8988T (cell line): ENCODE results near the gene STAMBP.
"Not testable (repeated sequence)": the region's sequence is repeated elsewhere in the genome, so short reads cannot be mapped to it uniquely, and the experiment has no call there.

Source experiments
- DNase-seq: peaks from one replicate; pipeline ENCODE4 v3.0.0; 2011

STAMBP gene

DNA sequence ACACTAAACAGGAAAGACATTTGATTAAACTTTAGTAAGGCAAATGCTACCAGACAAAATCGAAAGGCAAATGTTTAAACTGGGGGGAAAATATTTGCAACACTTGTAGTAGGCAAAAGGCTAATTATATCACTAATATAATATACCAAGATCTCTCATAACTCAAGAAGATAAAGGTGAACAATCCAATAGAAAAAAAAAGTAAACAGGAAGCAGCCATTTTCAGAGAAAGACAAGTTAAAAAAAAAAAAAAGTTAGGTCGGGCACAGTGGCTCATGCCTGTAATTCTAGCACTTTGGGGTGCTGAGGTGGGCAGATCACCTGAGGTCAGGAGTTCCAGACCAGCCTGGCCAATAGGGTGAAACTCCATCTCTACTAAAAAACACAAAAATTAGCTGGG is 59.6 kb downstream of the STAMBP start:
- DNase-seq = no peak

DNA sequence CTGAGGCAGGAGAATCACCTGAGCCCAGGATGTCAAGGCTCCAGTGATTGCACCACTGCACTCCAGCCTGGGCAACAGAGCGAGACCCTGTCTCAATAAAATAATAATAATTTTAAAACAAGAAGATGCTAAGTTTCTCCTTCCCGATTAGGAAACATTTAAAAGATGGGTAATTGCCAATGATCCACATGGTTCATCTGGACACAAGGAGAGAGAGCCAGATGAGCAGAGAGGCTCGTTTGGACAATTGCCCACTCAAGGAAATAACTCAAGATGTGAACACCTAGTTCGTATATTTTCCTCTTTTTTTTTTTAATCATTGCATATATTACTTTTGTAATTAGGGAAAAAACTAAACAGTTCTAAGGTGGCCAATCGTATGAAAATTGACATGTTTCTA is 60.4 kb downstream of the STAMBP start:
- DNase-seq = no peak

DNA sequence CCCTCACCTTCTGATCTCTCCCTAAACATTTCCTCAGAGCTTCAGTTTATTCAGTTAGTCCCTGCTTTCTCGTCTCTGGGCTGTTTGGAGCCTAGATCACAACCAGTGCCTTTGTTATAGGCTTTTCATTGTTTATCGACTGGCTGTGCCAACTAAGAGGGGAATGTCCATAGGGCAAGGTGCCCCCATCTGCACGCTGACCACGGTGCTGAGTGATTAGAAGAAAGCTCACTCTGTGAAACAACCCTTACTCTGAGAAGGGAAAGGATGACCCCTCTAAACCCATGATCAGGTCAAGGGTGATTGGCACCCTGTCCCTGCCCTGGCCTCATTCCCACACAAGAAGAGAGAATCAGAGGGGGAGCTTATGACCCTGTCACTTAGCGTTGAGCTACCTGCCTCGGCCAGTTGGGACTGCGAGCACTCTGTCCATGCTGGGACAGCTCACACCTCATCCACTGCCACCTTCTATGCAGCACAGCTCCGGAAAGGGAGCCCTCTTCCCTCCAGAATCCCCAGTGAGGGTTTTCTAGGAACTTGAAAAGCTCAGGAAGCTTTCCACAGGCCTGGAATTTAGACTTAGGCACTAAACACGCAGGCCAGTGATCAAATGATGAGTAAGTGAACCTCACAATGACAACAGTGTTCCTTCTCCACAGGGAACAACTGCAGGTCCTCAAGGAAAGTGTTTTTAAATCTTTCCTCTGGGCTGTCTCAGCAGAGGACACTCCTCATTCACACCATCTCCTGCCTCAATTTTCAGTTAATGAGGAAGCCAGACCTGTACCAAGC is 61.7 kb downstream of the STAMBP start:
- DNase-seq = no peak

DNA sequence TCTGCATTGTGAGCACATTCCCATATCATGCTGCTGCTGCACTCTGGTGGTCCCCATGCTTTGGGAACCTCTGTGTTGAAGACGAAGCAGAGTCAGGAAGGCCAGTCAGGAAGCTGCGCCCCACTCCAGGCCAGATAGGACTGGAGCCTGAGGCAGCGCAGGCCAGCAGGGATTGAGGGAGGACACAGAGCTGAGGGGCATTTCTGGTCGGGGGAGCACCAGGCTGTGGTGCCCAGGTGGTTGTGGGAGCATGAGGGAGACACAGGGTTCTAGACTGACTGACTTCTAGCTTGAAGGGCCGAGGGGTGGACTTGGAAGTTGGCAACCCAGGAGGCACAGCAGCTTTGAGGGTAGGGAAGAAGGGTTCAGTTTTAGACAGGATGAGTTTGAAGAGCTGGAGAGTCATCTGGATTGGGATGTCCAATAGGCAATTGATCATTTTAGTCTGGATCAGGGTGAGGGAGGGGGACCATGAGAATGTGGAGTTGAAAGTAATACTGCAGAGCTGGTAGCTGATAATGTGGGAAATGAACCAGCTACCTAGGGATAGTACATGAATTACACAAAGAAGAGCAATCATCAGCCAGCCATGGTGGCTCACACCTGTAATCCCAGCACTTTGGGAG is 62.6 kb downstream of the STAMBP start:
- DNase-seq = no peak

DNA sequence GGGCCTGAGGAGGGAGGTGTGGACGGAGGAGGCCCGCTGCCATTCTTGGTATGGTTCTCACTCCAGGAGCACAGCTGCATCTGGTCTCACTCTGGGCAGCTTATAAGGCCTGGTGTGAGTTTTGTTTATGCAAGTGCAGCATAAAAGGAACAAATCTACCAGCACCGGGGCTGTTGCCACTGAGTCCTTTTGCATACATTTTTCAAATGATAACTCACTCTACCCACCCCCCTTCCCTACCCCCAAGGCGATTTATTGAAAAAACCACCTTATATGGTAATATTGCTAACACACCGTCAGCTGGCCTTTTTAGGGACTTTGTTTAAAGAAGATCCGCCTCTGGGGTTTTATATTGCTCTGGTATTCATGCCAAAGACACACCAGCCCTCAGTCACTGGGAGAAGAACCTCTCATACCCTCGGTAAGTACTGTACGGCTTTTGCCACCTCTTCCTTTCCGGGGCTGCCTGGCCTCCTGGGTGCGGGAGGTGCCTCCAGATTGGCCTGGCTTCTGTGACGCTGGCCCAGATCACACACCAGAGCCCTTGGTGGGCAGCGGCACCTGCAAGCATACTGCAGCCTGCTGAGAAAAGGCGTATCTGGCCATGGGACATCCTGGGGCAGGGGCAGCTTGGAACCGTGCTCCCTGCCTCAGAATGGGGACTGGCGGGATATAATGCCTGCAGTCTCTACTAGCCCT is 64.0 kb downstream of the STAMBP start, which contains the start of gene ACTG2:
Gene ACTG2 (plus strand): TSS at position 378 of the 699 bp plus-strand sequence. CDS start 8,304 bp downstream, outside the sequence.
- DNase-seq = no peak

DNA sequence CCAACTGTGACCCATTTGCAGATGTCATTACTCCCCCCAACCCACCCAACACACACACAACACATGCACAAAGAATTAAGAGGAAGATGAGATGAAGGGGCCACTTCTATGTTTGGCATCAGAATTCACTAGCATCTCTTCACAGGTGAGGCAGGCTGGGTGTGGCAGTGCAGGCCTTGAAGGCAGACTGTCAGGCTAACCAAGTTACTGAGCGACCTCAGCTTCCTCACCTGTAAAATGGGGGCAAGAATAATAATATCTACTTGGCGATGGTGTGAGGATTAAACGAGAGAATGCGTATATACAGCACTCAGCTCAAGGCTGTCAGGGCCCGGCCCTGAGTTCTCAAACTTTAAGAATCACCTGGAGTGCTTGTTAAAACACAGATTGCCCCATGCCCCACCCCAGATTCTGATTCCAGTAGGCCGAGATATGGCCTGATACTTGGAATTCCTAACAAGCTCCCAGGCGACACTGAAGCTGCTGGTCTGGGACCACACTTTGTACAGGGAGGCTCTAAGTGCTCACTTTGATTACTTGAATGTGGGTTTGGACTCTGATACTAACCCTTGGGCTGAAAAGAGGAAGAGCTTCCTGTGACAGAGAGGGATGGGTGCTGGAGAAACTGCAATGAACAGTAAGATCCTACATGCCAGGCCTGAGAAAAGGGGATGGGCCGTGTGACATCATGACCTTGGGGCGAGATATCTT is 65.2 kb downstream of the STAMBP start:
- DNase-seq = no peak

DNA sequence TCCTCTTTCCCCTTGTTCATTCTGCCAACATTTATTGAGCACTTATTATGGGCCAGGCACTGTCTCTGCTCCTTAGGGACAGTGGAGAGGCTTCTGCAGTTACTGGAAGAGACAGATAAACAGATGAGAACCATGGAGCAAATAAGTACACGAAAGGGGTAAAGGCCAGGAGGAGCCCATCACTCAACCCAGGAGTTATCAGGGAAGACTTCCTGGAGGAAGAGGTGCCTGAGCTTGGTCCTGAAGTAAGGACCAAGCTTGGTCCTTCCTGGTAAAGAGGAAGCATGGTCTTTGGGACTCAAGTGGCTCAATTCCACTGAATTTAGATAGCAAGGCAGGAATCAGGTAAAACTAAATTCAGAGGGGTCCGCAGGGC is 65.7 kb downstream of the STAMBP start:
- DNase-seq = no peak

DNA sequence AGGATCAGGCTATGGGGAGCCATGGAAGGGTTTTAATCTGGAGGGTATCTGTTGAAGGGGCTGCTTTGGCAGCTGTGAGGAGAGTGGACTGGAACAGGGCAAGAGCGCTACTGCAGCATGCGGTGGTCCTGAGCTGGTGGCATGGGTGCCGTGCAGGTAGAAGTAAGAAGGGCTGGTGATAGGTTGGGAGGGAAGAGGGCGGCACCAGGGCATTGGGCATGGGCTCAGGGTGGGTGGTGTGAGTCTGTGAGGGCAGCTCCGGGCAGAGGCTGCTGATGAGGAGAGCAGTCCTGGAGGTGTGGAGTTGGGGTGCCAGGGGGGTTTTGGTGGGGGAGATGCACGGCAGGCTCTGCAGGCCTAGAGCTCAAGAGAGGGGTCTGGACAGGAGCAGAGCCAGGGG is 66.1 kb downstream of the STAMBP start:
- DNase-seq = no peak

DNA sequence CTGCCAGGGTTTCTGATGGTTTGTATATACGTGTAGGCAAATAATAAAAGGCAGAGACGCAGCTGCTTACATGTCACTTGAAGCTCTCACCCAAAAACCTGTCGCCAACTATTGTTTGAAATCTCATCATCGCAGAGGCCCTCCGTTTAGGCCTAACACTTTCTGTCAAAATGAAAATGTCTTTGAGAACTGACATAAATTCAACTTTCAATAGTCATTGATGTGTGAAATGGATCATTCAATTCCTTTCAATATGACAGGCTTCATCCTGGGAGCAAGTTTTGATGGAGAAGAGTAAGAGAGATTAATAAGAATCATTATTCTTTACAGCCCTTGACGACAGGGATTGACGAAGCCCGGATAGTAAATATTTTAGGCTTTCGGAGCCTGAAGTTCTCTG is 66.7 kb downstream of the STAMBP start:
- no peak for DNase-seq

DNA sequence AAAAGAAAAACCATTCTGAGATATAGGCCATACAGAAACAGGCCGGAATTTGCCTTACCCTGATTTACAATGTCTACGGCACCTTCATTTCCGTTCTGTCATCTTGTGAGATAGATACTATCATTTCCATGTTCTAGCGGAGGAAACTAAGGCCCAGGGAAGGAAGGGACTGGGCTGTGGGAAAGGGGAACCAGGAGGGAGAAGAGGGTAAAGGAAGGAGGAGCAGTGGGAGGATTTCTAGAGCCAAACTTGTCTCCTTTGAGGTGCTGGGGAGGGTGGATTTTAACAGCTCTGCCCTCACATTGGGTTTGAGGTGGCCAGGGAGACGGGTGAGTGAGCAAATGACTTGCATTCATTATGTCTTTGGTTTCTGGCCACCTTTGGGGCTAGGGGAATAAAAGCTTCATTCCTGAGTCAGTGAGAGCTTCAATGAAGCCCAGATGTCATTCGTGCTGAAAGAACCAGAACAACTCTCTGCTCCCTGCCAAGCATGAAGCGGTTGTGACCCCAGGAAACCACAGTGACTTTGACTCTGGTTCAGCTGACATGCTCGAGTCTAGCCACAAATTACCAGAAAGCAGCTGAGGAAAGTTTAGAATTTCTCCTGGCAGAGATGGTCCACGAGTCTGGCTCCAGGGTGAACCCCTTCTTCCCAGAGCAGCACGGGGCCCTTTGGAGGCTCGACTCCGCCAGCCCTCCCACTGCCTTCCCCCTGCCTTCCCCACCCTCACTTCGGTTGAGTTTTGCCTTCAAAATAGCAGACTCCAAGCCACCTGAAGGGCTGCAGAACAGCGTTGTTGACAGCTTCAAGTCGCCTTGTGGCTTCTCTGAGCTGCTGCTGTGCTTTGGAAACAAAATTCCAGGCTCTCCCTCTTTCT is 67.8 kb downstream of the STAMBP start:
- no peak for DNase-seq

DNA sequence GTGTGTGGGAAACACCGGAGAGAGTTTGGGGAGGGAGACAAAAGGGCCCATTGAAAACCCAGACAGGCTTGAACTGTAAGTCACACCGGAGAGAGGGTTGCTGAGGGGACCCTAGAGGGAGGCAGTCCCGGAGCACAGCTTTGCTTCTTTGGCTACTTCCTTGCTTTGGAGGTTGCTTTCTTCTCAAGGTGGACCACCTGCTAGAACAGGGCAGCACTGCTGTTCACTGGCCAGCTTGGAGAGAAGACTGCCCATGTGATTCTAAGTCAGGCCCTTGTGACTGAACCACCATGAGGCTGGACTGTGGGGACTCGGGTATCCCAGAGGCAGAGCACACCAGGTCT is 68.5 kb downstream of the STAMBP start:
- DNase-seq = no peak

DNA sequence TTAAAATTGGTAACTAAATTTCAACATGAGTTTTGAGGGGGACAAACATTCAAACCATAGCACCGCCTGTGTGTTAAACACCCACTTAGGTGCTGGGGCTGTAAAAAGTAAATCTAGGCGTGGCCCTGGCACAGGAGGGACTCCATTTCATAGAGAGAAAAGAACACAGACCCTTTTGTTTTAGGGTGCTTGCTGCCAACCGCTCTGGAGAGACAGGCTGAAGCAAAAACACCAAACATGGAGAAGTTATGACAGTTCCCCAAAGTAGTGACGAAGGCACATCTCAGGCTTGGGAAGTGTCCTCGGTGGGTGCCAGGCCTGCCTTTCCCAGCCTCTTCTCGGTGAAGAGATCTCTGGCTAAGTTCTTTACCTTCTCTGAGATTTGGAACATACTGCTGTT is 69.2 kb downstream of the STAMBP start:
- no peak for DNase-seq

DNA sequence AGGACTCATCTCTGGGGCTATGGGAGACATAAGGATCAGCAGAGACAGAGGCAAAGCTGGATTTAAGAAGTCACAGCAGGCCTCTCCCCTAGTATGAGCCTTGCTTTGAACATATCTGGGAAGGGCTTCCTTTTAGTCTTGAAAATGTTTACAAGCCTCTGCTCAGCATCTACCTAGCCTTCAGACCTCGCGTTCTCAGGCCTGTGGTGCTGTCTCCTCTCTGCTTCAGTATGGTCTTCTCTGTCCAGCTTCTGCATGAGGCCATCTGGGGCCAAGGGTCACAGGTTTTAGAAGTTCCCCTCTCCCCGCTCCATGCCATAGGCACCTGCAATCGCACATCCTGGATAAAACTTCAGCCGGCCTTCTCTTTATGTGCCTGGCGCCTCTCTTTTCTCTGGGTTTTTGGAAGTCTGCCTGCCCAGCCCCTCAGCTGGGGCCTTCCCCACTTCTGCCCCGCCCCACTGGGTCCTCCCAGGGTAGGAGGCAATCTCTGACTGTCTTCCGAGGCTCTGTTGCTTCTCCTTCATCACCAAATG is 71.1 kb downstream of the STAMBP start:
- no peak for DNase-seq

DNA sequence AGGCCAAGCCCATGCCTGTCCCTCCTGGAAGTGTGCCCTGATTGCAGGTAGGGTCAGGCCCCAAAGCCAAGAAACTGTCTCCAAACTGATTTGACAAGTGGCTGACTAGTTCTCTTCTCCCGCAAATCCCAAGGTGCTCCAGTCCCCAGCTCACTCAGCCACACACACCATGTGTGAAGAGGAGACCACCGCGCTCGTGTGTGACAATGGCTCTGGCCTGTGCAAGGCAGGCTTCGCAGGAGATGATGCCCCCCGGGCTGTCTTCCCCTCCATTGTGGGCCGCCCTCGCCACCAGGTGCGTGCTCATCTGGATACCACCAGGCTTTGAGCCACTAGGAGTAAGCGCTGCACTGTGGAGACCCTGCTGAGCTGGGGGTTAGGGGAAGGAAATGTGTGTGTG is 72.4 kb downstream of the STAMBP start:
- DNase-seq = no peak

DNA sequence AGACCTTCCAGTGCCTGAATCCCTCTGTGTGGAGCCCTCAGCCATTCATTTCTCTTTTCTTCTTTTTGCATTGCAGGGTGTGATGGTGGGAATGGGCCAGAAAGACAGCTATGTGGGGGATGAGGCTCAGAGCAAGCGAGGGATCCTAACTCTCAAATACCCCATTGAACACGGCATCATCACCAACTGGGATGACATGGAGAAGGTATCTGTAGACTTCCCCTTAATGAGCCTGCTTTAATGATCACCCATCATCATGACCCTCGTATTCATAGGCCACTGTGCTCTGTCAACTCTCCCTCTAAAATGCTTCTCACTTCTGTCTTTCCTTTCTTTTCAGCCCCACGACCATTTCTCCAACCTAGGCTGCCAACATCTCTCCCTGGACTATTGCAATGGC is 73.5 kb downstream of the STAMBP start:
- no peak for DNase-seq

DNA sequence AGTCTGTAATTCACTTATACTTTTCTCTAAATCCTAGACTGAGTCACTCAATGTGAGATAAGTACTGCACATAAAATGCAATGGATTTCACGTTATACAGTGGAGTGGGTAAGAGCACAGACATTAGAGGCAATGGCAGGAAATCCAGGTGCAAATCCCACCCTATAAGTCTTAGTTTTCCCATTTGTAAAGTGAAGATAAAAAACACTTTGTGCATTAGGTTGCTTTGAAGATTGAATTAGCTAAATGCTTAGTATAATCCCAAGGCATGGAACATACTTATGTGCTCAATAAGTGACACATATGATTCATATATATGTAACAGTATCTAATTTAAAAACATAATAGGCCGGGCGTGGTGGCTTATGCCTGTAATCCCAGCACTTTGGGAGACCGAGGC is 74.6 kb downstream of the STAMBP start:
- no peak for DNase-seq

DNA sequence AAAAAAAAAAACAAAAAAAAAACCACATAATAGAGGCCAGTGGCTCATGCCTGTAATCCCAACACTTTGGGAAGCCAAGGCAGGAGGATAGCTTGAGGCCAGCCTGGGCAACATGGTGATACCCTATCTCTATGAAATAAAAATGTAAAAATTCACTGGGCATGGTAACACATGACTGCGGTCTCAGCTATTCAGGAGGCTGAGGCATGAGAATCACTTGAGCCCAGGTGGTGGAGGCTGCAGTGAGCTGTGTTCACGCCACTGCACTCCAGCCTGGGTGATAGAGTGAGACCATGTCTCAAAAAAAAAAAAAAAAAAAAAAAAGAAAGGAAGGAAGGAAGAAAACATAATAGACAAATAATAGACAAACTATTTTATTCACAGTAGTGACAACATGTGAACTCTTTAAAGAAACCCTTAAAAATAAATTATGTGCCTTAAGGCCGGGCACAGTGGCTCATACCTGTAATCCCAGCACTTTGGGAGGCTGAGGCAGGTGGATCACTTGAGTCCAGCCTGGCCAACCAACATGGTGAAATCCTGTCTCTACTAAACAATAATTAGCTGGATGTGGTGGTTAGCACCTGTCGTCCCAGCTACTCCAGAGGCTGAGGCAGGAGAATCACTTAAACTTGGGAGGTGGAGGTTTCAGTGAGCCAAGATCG is 75.3 kb downstream of the STAMBP start:
- DNase-seq = not testable (repeated sequence)

DNA sequence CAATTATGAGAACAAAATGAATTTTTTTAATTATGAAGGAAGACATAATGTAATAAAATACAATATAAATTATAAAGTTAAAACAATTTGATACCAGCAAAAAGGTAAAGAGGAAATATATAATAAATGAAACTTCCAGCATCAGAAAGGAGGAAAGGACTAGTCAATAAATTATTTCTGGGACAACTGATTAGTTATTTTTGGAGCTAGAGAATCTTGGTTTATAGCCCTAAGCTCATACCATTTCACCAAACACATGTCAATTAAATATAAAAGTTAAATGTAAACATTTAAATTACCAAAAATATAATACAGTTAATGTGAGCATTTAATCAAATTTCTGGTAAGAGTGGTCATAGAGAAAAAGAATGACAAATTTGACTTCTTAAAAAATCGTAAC is 76.2 kb downstream of the STAMBP start:
- no peak for DNase-seq

DNA sequence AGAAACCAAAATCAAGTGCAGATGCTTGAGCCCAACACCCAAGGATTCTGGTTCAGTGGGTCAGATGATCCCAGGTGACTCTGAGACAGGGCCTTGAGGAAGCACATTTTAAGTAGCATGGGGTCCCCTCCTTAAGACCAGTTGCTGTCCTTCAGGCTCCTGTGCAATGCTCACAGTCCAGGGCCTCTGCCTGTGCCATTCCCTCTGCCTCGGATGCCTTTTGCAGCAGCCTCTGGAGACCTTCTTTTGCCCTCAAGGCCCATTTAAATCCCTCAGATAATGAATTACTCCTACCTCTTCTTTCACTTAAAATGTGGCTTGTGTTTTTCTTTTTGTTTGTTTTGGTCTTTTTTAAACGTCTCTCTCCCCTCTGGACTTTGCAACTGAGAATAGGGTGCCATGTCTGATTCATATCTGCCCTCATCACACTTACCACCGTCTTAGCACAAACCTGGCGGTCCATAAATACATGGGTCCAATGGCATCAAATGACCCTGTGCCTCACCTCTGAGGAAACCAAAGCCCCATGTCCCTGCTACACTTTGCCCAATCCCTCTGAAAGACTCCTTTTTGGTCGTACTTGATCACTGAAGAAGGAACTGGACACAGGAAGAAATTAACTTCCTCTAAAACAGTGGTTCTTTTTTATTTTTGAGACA is 78.2 kb downstream of the STAMBP start:
- DNase-seq = no peak

DNA sequence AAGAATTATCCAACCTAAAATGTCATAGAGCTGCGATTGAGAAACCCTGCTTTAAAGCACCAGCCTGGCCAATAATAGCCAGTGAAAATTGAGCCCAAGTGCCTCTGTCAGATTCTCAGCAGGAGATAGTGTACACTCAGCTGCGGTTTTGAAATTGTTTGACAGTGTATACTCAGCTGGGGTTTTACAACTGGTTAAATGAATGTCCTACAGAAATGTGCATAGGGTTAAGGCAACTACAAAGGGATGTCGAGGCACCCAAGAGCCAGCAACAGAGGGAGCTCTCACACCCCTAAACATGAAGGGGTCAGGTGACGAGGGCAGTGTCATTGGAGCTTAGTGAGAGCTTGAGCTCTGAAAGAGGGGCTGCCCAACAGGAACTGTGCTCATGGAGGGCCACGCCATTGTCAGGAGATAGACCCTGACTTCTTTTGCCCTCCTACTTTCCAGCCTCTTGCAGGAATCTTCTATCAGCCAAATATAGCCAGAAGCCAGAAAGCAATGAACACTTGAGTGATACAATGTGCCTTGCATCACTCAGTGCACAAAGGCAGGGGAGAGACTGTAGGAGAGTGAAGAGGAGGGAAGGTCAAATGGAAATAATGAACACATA is 79.2 kb downstream of the STAMBP start:
- no peak for DNase-seq
